Activated CD4-positive, alpha-beta T cell treated with anti-CD3 and anti-CD28 coated beads, Interleukin-2, amount 10 ng/mL, durations not matched to agents 24 days and 14 days (primary cell): Measurements from ENCODE around the gene SPDYE4. TPM values are rescaled to one million over a fixed set of nuclear protein-coding genes. Genes with fewer than 3 reads are reported as not detected.

Experiments used
- DNase-seq: peaks from one replicate; pipeline ENCODE4 v3.0.0; 2022
- H3K27ac Mint-ChIP-seq: one replicate; pipeline ENCODE4 v1.8.0; 2022; ENCODE audit warnings: mild to moderate bottlenecking, mixed read lengths
- H3K27me3 Mint-ChIP-seq: one replicate; pipeline ENCODE4 v1.8.0; 2022; ENCODE audit warnings: mixed read lengths
- H3K36me3 Mint-ChIP-seq: one replicate; pipeline ENCODE4 v1.8.0; 2022; ENCODE audit warnings: low read depth, mild to moderate bottlenecking, mixed read lengths
- H3K4me1 Mint-ChIP-seq: one replicate; pipeline ENCODE4 v1.8.0; 2021; ENCODE audit warnings: mixed read lengths
- H3K4me3 Mint-ChIP-seq: one replicate; pipeline ENCODE4 v1.8.0; 2022; ENCODE audit warnings: mild to moderate bottlenecking, moderate library complexity, mixed read lengths
- H3K9me3 Mint-ChIP-seq: one replicate; pipeline ENCODE4 v1.8.0; 2021; ENCODE audit warnings: mixed read lengths
- intact Hi-C: fragments of 100-400 bp; cut with micrococcal nuclease; formaldehyde crosslinking; loops from one replicate; pipeline ENCODE4 v1.15.1; 2023
- total RNA-seq: library from RNA; stranded (reverse); gene quantifications from 2 replicates; pipeline ENCODE4 v1.2.3, GENCODE V29; 2022

Gene SPDYE4
- total RNA-seq, 1 donor from 2014 or later: not detected

GRCh38 chr17:8706431-8706830 lies 51.9 kb downstream of the SPDYE4 start:
- Mint-ChIP-seq H3K27ac (no peak overlapping the region), H3K4me3 (no peak overlapping the region)

GRCh38 chr17:8705427-8705826 lies 52.9 kb downstream of the SPDYE4 start:
- peaks cover 11% of the 10 kb centered on the region for H3K27me3 Mint-ChIP-seq
- no peak overlapping the region for H3K27ac Mint-ChIP-seq
- no peaks in the 10 kb centered on the region for H3K9me3 Mint-ChIP-seq
- intact Hi-C loops: no loop called here
- H3K36me3 Mint-ChIP-seq: no peaks in the 10 kb centered on the region
- no peaks in the 10 kb centered on the region for H3K4me1 Mint-ChIP-seq
- no peak overlapping the region for H3K4me3 Mint-ChIP-seq
- no peak for DNase-seq

More at GRCh38 chr17:8706431-8706830, 51.9 kb downstream of the SPDYE4 start:
- Mint-ChIP-seq H3K4me1 (no peaks in the 10 kb centered on the region), H3K9me3 (no peaks in the 10 kb centered on the region), H3K36me3 (no peaks in the 10 kb centered on the region), H3K27me3 (peaks cover 11% of the 10 kb centered on the region)
- intact Hi-C loops: no loop called here
- DNase-seq: no peak

- H3K9me3 Mint-ChIP-seq: no peaks in the 10 kb centered on the region
- no peaks in the 10 kb centered on the region for H3K36me3 Mint-ChIP-seq
- no peak for DNase-seq
- no peak overlapping the region for H3K27ac Mint-ChIP-seq
- intact Hi-C loops: no loop called here
- no peak overlapping the region for H3K4me3 Mint-ChIP-seq
- H3K4me1 Mint-ChIP-seq: no peaks in the 10 kb centered on the region
- peaks cover 11% of the 10 kb centered on the region for H3K27me3 Mint-ChIP-seq
These were observed 55.3 kb downstream of the SPDYE4 start for GRCh38 chr17:8703001-8703400.

GRCh38 chr17:8701754-8702153 lies 56.6 kb downstream of the SPDYE4 start:
- Mint-ChIP-seq H3K4me3 (no peak overlapping the region), H3K27ac (no peak overlapping the region), H3K4me1 (no peaks in the 10 kb centered on the region), H3K27me3 (peaks cover 9% of the 10 kb centered on the region), H3K36me3 (no peaks in the 10 kb centered on the region), H3K9me3 (no peaks in the 10 kb centered on the region)
- intact Hi-C loops: no loop called here
- no peak for DNase-seq

- Mint-ChIP-seq H3K27ac (no peak overlapping the region), H3K27me3 (peaks cover 9% of the 10 kb centered on the region), H3K4me1 (no peaks in the 10 kb centered on the region), H3K4me3 (no peak overlapping the region), H3K36me3 (no peaks in the 10 kb centered on the region), H3K9me3 (no peaks in the 10 kb centered on the region)
- intact Hi-C loops: no loop called here
- DNase-seq: no peak
These were observed 57.1 kb downstream of the SPDYE4 start for GRCh38 chr17:8701221-8701620.

Other genes with a start within 250 kb of the SPDYE4 start
- gene MYH10, start 127.8 kb downstream of the SPDYE4 start, total RNA-seq: 14.1 and 19.4 TPM in 2 replicates
- gene CCDC42, start 13.7 kb downstream of the SPDYE4 start, total RNA-seq: 0.70 and 0.85 TPM in 2 replicates
- gene MFSD6L, start 40.8 kb upstream of the SPDYE4 start, total RNA-seq: 0.14 and 0.17 TPM in 2 replicates
- gene PIK3R6, start 109.1 kb upstream of the SPDYE4 start, total RNA-seq: 3.7 and 4.5 TPM in 2 replicates
- gene PIK3R5, start 207.2 kb upstream of the SPDYE4 start, total RNA-seq: 32.6 and 36.8 TPM in 2 replicates